Measurements from ENCODE around the gene PAM. TPM values are rescaled to one million over a fixed set of nuclear protein-coding genes. Genes with fewer than 3 reads are reported as not detected.

PAM gene
- total and polyA plus RNA-seq, 2 of the 8 experiments (the other 6 are each of a cell fraction or from before 2014, with no cell fraction given) = 30.4 to 67.8 TPM

DNA sequence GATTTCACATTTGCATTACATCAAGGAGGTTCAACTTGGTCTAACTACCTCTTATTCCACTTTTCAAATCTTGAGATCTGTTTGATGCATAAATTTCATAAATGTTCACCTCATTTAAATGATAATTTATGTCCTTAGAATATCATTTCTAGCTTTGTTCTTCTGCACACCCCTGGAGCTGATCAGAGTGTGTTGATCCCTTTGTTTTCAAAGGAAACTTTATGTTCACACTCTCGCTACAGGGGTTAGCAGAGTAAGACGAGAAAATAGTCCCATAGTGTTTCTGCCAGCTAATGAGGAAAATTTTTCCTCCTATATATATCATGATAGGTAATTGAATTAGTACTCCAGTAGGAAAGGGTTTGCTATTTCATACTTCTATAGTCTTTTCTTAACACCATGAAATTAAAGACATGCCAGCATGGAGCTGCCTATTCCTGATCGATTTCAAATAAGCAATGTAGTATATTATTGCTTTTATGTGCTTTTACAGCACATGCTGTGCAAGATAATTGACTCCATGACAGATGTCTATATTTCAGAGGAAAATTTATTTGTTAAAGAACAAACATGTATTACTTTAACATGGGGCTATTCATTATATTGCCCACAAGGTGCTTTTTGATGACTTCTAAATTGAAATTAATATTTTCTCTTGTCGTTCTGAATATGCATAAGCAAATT is 4.8 kb upstream of the PAM start:
- POLR2A ChIA-PET (ENCODE audit: partially characterized antibody) = no interaction called here
- no peak for FAIRE-seq

More for the DNA sequence above, 4.8 kb upstream of the PAM start:
- H3K79me2 ChIP-seq (ENCODE audit: control insufficient read depth in 1 of 2, insufficient read depth in 2 of 2, low read length in 2 of 2) = no peaks in the 10 kb centered on the region
- no peak overlapping the region for H2BK20ac ChIP-seq (ENCODE audit: low read length)
- no peak overlapping the region for H3K14ac ChIP-seq (ENCODE audit: insufficient read length)
- no peak overlapping the region for H2BK5ac ChIP-seq (ENCODE audit: low read depth, low read length)
- no peak overlapping the region for H3K56ac ChIP-seq (replicated peaks; ENCODE audit: insufficient read length, low read depth, low read length)
- no peaks in the 10 kb centered on the region for H4K20me1 ChIP-seq (replicated peaks in 1 of 2; ENCODE audit: control insufficient read depth in 1 of 2, insufficient read depth in 2 of 2, low read length in 2 of 2)
- H3K4ac ChIP-seq (replicated peaks; ENCODE audit: insufficient read length, low read depth, low read length) = no peak overlapping the region
- no peak overlapping the region for H3K23ac ChIP-seq (ENCODE audit: insufficient read length)
- H4K91ac ChIP-seq (replicated peaks; ENCODE audit: insufficient read length, low read length) = no peak overlapping the region
- H2AFZ ChIP-seq (ENCODE audit: low read length) = no peak overlapping the region
- no peak overlapping the region for H2BK12ac ChIP-seq (ENCODE audit: low read depth, low read length)
- H3K4me3 ChIP-seq (ENCODE audit: extremely low read depth in 1 of 4, insufficient read depth in 2 of 4, low read depth in 3 of 4, low read length in 4 of 4) = 0 out of 8 replicates have a peak overlapping the region, but pooled peaks of 1 of the 4 experiments have one; percentile 22
- no peak overlapping the region for H3K18ac ChIP-seq (ENCODE audit: extremely low read depth, low read length)
- TF ChIP-seq CREB1 (IDR thresholded peaks at IDR 0.05) = no peak
- TF ChIP-seq EGR1 (IDR thresholded peaks at IDR 0.05; ENCODE audit: borderline replicate concordance, low read depth, low read length) = no peak
- TF ChIP-seq NRF1 (IDR thresholded peaks at IDR 0.05; ENCODE audit: low read depth, low read length) = no peak
- TF ChIP-seq GABPA (IDR thresholded peaks at IDR 0.05; ENCODE audit: borderline replicate concordance, insufficient read depth, low read length) = no peak
- TF ChIP-seq KDM5A (IDR thresholded peaks at IDR 0.05; ENCODE audit: low read length) = no peak
- no peak for TF ChIP-seq SIX5 (IDR thresholded peaks at IDR 0.05; ENCODE audit: low read depth, low read length)
- TF ChIP-seq RFX5 (IDR thresholded peaks at IDR 0.05; ENCODE audit: borderline replicate concordance, low read depth, low read length) = no peak
- TF ChIP-seq CEBPB (IDR thresholded peaks at IDR 0.05; ENCODE audit: low read depth, low read length) = no peak
- CTCF ChIA-PET (ENCODE audit: partially characterized antibody) = interaction anchor here (1.2 to 2.5 kb wide), 4 partner anchors 13 to 474 kb away, joined by 4 to 7 read pairs (median 4); no protein-coding TSS in a partner anchor
- H3K36me3 ChIP-seq (ENCODE audit: control insufficient read depth in 2 of 4, insufficient read depth in 4 of 4, low read length in 3 of 4) = no peaks in the 10 kb centered on the region
- no peak overlapping the region for H4K5ac ChIP-seq (ENCODE audit: insufficient read length, low read depth, low read length)
- no peak overlapping the region for H2BK120ac ChIP-seq (replicated peaks; ENCODE audit: low read depth, low read length)
- H4K8ac ChIP-seq (ENCODE audit: extremely low read depth, insufficient read depth, low read length) = no peak overlapping the region
- no peak overlapping the region for H3K27ac ChIP-seq (ENCODE audit: low read depth, low read length)
- H3K23me2 ChIP-seq (ENCODE audit: low read depth, low read length) = peaks cover 12% of the 10 kb centered on the region; the same call in 1 of the 2 replicates
- 79% methylated on average over 4 of the region's 4 CpGs; no CpG with 5 or more reads in 1 of the 2 experiments for WGBS, 2 experiments (ENCODE audit: extremely low coverage in 1 of 2, insufficient coverage in 1 of 2, insufficient read length in 1 of 2, insufficient replicate concordance in 2 of 2, low coverage in 1 of 2, low lambda C conversion rate in 2 of 2, missing lambda C conversion rate in 1 of 2)
- H3K4me1 ChIP-seq (replicated peaks in 1 of 4; ENCODE audit: control insufficient read depth in 3 of 4, insufficient read depth in 4 of 4, low read length in 3 of 4) = peaks cover 6 to 11% (median 10%) of the 10 kb centered on the region in 4 experiments
- no peaks in the 10 kb centered on the region for H3K9me3 ChIP-seq (ENCODE audit: insufficient read depth in 2 of 2, low read depth in 1 of 2, low read length in 1 of 2)
- no peak for DNase-seq (ENCODE audit: low read depth in 1 of 2, low spot score in 2 of 2)
- H3K79me1 ChIP-seq (ENCODE audit: low read depth, low read length) = no peaks in the 10 kb centered on the region
- peaks cover 1 to 14% (median 12%) of the 10 kb centered on the region in 4 experiments for H3K27me3 ChIP-seq (replicated peaks in 1 of 4; ENCODE audit: control insufficient read depth in 3 of 4, extremely low read depth in 1 of 4, insufficient read depth in 3 of 4, low read length in 3 of 4)
- no peak overlapping the region for H2AK5ac ChIP-seq (ENCODE audit: low read depth, low read length)
- no peak overlapping the region for H3K4me2 ChIP-seq (ENCODE audit: insufficient read depth in 1 of 2, low read depth in 2 of 2, low read length in 2 of 2)
- H2BK15ac ChIP-seq (ENCODE audit: low read length) = no peak overlapping the region
- no peak overlapping the region for H3K9ac ChIP-seq (replicated peaks in 1 of 4; ENCODE audit: extremely low read depth in 1 of 4, low read depth in 3 of 4, low read length in 3 of 4)

Measured in H1 (cell line).